COLO668 (cell line): ENCODE measurements around the gene GYPA.
"Not testable (repeated sequence)": the region's sequence is repeated elsewhere in the genome, so short reads cannot be mapped to it uniquely, and the experiment has no call there.

ENCODE experiments used
- DNase-seq: peaks from one replicate; lab custom pipeline; 2025; ENCODE audit not compliant: unreplicated experiment; lab: John Stamatoyannopoulos, UW

Gene GYPA

GRCh38 chr4:144129336-144129875 lies 11.1 kb downstream of the GYPA start:
- DNase-seq, result not testable (repeated sequence)

- DNase-seq, result not testable (repeated sequence)
These were observed 11.7 kb downstream of the GYPA start for GRCh38 chr4:144128709-144129320.

DNA sequence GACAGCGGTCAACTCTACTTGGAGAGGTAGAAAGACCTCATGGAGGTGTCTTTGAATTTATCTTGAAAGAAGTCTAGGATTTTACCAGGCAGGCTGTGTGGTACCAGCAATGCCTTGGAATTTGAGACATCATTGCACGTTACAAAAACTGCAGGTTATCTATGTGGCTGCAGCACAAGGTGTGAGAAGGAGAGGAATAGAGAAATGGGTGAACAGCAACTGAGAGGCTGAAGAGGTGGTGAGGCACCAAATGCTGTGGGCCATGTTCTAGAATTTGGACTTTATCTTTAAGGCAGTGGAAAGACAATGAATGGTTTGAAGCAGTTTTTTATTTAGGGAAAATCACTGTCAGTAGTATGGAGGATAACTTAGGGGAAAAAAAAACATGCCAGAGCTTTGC lies 15.4 kb downstream of the GYPA start:
- DNase-seq, result not testable (repeated sequence)

- DNase-seq, result not testable (repeated sequence)
These were observed 16.4 kb downstream of the GYPA start for GRCh38 chr4:144123982-144124635.

- DNase-seq, result not testable (repeated sequence)
These were observed 17.2 kb downstream of the GYPA start for GRCh38 chr4:144123269-144123668.

DNA sequence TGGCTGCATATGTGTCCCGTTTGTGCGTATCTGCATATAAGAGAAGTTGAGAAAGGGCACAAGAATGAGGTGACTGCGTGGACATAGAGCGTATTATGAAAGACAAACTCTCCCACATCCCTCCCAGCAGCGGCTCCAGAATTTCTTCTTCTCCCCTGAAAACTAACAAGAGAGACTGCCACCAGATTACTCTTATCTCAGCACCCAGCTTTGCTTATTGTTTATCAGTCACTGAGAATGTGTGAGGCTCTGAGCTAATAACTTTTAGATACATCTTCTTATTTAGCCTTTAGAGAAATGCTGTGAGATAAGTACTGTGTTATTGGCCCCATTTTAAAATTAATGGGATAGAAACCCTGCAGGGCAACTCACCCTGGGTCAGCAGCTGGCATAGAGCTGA lies 20.8 kb downstream of the GYPA start:
- DNase-seq, result not testable (repeated sequence)

DNA sequence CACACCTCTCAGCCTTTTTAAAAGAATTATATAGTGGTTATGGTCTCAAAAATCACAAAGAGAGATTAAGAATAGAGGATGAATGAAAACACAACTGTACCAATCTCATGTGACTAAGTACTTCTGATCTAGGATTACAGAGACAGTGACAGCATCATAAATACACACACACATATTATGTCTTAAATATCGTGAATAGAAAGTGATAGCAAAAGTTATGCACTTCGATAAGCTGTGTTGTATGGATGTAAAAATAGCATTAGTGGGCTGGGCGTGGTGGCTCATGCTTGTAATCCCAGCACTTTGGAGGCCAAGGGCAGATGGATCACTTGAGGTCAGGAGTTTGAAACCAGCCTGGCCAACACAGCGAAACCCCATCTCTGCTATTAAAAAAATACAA lies 25.0 kb downstream of the GYPA start:
- no peak for DNase-seq

- DNase-seq, result no peak
These were observed 27.0 kb downstream of the GYPA start for GRCh38 chr4:144113546-144113945.

GRCh38 chr4:144104509-144105130 lies 35.9 kb downstream of the GYPA start:
- no peak for DNase-seq

GRCh38 chr4:144097776-144098175 lies 42.7 kb downstream of the GYPA start:
- DNase-seq, result not testable (repeated sequence)

DNA sequence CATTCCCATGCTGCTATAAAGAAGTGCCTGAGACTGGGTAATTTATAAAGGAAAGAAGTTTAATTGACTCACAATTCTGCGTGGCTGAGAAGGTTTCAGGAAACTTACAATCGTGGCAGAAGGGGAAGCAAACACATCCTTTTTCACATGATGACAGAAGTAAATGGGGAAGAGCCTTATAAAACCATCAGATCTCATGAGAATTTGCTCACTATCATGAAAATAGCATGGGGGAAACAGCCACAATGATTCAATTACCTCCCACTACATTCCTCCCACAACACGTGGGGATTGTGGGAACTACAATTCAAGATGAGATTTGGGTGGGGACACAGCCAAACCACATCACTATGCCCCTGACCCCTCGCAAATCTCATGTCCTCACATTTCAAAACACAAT lies 46.5 kb downstream of the GYPA start:
- DNase-seq, result not testable (repeated sequence)

DNA sequence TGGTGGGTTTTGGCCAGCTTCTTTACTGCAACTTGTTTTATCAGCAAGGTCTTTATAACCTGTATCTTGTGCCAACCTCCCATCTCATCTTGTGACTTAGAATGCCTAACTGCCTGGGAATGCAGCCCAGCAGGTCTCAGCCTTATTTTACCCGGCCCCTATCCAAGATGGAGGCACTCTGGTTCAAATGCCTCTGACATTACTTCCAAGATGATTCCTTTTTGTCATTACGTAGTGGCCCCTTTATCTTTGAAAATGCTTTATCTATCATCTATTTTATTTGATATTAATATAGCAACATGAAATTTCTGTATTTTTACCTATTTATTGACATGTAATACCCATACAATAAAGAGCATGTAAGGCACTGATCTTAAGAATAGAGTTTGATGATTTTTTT lies 49.3 kb downstream of the GYPA start:
- not testable (repeated sequence) for DNase-seq

GRCh38 chr4:144090744-144091143 lies 49.8 kb downstream of the GYPA start:
- DNase-seq, result no peak

GRCh38 chr4:144082053-144082452 lies 58.5 kb downstream of the GYPA start:
- not testable (repeated sequence) for DNase-seq

- DNase-seq, result not testable (repeated sequence)
These were observed 60.4 kb downstream of the GYPA start for GRCh38 chr4:144080135-144080534.

DNA sequence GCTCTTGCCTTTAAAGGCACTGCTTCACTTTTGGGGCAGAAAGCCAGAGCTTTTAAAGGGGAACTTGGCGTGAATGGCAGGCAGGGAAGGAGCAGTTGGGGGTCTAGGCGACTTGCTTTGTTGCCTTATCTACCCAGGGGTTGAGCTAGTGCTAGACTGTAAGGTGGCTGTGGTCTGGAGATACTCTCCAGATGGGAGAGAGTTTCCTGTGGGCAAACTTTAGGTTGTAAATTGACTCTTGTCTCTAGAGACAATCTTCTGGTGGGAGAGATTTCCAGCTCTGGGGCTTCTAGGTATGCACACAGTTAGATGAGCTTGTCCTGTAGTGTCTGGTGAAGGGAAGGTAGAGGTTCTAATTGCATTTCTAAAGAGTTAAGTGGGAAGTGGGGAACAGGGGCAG lies 61.8 kb downstream of the GYPA start:
- not testable (repeated sequence) for DNase-seq

- not testable (repeated sequence) for DNase-seq
These were observed 79.0 kb downstream of the GYPA start for GRCh38 chr4:144061556-144061955.

DNA sequence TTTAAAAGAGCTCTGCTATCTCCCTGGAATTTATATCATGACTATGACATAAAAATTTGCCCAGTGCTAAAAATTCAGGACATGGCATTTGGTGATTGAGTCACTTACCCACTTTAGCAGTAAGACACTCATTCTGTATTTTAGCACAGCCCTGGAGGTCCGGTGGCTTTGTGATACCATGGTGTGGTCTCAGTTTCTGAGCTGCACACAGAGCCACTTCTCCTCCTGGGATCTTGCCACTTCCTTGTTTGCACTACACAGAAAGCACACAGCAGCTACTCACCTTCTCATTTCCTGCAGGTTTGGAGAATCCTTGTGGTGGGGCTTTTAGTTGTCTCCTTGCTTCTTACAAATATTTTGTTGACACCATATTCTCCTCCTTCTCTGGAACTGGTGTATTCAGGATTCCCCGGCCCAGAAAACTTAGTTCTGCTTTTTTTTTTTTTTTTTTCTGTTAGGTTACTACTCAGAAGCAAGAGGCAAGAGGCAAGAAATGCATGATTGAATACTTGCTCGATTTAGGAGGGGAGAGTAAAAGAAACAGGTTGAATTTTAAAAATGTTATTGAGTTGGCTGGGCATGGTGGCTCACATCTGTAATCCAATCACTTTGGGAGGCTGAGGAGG lies 80.2 kb downstream of the GYPA start:
- not testable (repeated sequence) for DNase-seq
